ENCODE results near the gene ZNF584.

DNA sequence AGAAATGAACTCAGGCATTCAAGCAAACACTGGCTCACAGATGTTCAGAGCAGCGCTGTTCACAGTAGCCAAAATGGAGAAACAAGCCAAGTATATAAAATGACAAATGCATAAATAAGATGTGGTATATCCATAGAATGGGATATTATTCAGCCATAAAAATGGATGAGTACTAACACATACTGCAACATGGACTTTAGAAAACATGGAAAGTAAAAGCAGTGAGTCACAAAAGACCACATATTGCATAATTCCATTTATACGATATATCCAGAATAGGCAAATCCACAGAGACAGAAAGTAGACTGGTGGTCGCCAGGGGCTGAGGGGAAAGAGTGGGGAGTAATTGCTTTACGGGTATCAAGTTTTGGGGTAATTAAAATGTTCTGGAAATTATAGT lies 34.2 kb upstream of the ZNF584 start:
- TF ChIP-seq, protein P1, sequence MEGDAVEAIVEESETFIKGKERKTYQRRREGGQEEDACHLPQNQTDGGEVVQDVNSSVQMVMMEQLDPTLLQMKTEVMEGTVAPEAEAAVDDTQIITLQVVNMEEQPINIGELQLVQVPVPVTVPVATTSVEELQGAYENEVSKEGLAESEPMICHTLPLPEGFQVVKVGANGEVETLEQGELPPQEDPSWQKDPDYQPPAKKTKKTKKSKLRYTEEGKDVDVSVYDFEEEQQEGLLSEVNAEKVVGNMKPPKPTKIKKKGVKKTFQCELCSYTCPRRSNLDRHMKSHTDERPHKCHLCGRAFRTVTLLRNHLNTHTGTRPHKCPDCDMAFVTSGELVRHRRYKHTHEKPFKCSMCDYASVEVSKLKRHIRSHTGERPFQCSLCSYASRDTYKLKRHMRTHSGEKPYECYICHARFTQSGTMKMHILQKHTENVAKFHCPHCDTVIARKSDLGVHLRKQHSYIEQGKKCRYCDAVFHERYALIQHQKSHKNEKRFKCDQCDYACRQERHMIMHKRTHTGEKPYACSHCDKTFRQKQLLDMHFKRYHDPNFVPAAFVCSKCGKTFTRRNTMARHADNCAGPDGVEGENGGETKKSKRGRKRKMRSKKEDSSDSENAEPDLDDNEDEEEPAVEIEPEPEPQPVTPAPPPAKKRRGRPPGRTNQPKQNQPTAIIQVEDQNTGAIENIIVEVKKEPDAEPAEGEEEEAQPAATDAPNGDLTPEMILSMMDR (IDR thresholded peaks at IDR 0.05), result no peak
- TF ChIP-seq POLR2A (IDR thresholded peaks at IDR 0.05), result no peak
